Sigmoid colon (tissue), 4 donors: ENCODE data around the gene PTPRD.

ENCODE experiments used
- CTCF ChIP-seq, 4 experiments: fragments of 450-650 bp in 3 of 4; fragments of 200-600 bp in 1 of 4; IDR thresholded peaks; one replicate each; pipeline ENCODE4 v1.5.1; 2016 to 2019; ENCODE audit warnings: antibody characterized with exemption in 4 of 4, mild to moderate bottlenecking in 3 of 4, moderate library complexity in 2 of 4
- POLR2AphosphoS5 ChIP-seq, 4 donors: sonication (generic); formaldehyde crosslinking; IDR thresholded peaks; one replicate each; pipeline ENCODE4 v1.6.1; 2017; ENCODE audit warnings: antibody characterized with exemption in 4 of 4

DNA sequence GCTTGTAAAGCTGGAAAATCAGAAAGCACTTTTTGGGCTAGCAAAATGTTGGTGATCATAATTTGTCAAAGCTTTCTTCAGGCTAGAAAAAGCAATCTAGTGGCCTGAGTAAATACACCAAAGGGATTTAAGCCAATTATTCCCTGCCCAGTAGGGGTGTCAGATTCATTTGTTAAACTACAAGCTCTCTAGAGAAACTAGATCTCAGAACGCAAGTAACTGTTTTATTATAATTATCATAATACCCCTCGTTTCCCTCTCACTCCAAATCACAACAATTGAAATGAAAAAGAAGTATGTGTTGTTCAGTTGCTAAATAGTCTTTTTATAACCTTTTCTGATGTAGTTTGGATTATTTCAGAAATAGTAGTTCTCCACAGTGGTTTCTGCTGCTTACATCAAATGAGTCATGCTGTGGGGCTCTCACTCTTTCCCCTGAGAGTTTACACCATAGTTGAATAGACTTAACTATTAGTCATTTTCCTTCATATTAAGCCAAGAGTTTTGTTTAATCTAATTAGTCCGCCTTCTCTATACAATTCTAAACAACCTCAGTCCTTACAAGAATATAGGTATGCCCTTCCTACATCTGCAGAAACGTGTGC is 1894.6 kb downstream of the PTPRD start:
- TF ChIP-seq CTCF (IDR thresholded peaks at IDR 0.05) (no peak), POLR2AphosphoS5 (IDR thresholded peaks at IDR 0.05) (no peak)
